H1 (cell line): ENCODE results near the gene LAMA3. TPM values are rescaled to one million over a fixed set of nuclear protein-coding genes. Genes with fewer than 3 reads are reported as not detected.

ENCODE experiments used
- JUN ChIP-seq: IDR thresholded peaks from 2 replicates; pipeline ENCODE4 v1.6.1; 2011; ENCODE audit warnings: low read depth, mild to moderate bottlenecking, improper control_type of control experiment, low read length
- PHF8 ChIP-seq: fragments of 200-600 bp; sonication (generic); conservative IDR thresholded peaks from 2 replicates; pipeline ENCODE4 v1.7.1; 2012; ENCODE audit warnings: low read depth, mild to moderate bottlenecking, inconsistent platforms, low read length, moderate library complexity
- SP4 ChIP-seq: IDR thresholded peaks from 2 replicates; pipeline ENCODE4 v1.6.1; 2012; ENCODE audit warnings: low read length, inconsistent platforms
- polyA plus RNA-seq, 7 experiments: library from polyadenylated mRNA; depleted of rRNA in 3 of 7; stranded (reverse) in 5 of 7; unstranded in 2 of 7; fragments of >200 nt in 5 of 7; fragments of 200-250 nt in 2 of 7; gene quantifications; 1 replicate in 5 of 7; 2 replicates in 1 of 7; 4 replicates in 1 of 7; pipeline versions ENCODE4 v1.2.1 to v1.2.3, GENCODE V29; 2011 to 2013; ENCODE audit warnings: missing spikeins in 2 of 7, mixed read lengths in 2 of 7
- total RNA-seq: library from RNA; stranded (reverse); fragmentation: NEBNext Ultra II Directional; extraction: Animal tissue kit (Norgen Biotek cat#: 25700); gene quantifications from 2 replicates; pipeline ENCODE4 v1.2.1, GENCODE V29; 2021
- TF ChIP-seq, protein P1 (sequence below), 3 experiments: IDR thresholded peaks; 1 replicate in 2 of 3; 2 replicates in 1 of 3; pipeline versions ENCODE4 v1.5.1 to v1.6.1; 2011; ENCODE audit warnings: low read length in 3 of 3, mild to moderate bottlenecking in 3 of 3, inconsistent platforms in 2 of 3, low read depth in 1 of 3, moderate library complexity in 1 of 3; ENCODE audit not compliant: insufficient read depth in 1 of 3; ENCODE audit errors: control extremely low read depth in 1 of 3

Gene LAMA3
- total and polyA plus RNA-seq, 2 of the 8 experiments (the other 6 are each of a cell fraction or from before 2014, with no cell fraction given) = 0.76 to 5.0 TPM

DNA sequence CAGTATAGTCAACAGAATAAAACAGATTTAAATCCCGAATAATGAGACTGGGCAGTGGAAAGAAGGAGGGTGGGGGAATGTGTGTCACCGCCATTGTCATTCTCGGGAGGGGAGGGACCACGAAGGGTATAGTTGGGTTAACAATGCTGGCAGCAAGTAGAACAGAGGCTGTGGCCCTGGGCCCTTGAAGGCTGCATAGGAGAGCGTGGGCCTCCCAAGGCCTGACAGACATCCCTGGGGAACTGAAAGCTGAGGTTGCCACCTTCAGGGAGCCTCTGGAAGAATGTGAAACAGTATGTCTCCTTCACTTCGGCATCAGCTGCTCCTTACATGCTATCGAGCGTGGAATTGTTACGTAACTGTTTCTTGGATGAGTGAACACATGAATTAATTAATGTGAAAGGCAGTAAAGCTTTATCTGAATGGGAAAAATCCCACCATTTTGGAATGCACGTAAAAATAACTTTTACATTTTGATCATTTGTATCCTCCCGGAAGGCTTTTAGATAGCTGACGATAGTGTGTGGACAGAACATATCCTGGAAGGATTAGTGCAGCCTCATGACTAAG lies 232.5 kb downstream of the LAMA3 start (continued):
- TF ChIP-seq, protein P1, sequence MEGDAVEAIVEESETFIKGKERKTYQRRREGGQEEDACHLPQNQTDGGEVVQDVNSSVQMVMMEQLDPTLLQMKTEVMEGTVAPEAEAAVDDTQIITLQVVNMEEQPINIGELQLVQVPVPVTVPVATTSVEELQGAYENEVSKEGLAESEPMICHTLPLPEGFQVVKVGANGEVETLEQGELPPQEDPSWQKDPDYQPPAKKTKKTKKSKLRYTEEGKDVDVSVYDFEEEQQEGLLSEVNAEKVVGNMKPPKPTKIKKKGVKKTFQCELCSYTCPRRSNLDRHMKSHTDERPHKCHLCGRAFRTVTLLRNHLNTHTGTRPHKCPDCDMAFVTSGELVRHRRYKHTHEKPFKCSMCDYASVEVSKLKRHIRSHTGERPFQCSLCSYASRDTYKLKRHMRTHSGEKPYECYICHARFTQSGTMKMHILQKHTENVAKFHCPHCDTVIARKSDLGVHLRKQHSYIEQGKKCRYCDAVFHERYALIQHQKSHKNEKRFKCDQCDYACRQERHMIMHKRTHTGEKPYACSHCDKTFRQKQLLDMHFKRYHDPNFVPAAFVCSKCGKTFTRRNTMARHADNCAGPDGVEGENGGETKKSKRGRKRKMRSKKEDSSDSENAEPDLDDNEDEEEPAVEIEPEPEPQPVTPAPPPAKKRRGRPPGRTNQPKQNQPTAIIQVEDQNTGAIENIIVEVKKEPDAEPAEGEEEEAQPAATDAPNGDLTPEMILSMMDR (IDR thresholded peaks at IDR 0.05; ENCODE audit: control extremely low read depth in 1 of 3, insufficient read depth in 1 of 3, low read depth in 1 of 3, low read length in 3 of 3) = peak; percentile 19 to 44 (median 41)
- TF ChIP-seq PHF8 (no peak), SP4 (no peak), JUN (no peak)
